C4-2B (cell line): ENCODE data around the gene PLD5.

Experiments
- ZFX ChIP-seq: fragments of 450-650 bp; IDR thresholded peaks from 2 replicates; pipeline ENCODE4 v1.6.1; 2017
- TF ChIP-seq, protein P1 (sequence below): fragments of 450-650 bp; conservative IDR thresholded peaks from 2 replicates; pipeline ENCODE4 v1.5.1; 2017; ENCODE audit warnings: mild to moderate bottlenecking

DNA sequence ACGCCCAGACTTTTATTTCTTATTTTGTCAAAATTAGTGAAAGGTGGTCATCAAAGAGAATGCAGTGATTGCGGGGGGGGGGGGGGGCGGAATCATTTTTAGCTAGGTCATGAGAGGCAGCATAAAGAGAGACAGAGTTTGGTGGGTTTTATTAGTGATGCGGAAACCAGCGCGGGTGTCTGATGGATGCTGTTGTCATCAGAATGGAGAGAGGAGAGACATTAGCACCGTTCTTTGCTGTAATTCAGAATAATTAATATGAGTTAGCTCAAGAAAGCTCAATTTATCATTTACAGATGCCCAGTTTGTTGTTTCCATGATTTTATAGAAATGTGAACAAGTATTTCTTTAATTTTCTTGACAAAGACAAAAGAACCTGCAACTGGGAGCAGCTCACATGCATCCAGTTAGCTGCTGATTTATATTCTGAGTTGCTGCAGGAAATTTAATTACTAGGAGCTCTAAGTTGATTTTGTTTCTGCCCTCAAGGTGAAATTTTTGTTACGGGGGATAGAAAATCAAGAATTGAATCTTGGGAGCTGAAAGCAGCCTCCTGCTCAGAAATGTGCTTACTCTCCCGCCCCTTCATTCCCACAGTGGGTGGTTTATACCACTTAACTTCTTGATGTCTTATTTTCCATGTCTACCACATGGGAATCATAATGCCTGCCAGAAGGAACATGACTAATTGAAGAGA lies 392.2 kb downstream of the PLD5 start:
- TF ChIP-seq, protein P1, sequence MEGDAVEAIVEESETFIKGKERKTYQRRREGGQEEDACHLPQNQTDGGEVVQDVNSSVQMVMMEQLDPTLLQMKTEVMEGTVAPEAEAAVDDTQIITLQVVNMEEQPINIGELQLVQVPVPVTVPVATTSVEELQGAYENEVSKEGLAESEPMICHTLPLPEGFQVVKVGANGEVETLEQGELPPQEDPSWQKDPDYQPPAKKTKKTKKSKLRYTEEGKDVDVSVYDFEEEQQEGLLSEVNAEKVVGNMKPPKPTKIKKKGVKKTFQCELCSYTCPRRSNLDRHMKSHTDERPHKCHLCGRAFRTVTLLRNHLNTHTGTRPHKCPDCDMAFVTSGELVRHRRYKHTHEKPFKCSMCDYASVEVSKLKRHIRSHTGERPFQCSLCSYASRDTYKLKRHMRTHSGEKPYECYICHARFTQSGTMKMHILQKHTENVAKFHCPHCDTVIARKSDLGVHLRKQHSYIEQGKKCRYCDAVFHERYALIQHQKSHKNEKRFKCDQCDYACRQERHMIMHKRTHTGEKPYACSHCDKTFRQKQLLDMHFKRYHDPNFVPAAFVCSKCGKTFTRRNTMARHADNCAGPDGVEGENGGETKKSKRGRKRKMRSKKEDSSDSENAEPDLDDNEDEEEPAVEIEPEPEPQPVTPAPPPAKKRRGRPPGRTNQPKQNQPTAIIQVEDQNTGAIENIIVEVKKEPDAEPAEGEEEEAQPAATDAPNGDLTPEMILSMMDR: no peak
- TF ChIP-seq ZFX: no peak
